Transverse colon (tissue), 4 donors: Measurements from ENCODE around the gene ALK. TPM values are rescaled to one million over a fixed set of nuclear protein-coding genes. Genes with fewer than 3 reads are reported as not detected.

Experiments used
- DNase-seq: peaks from one replicate; pipeline ENCODE4 v3.0.0-alpha.2; 2019
- H3K27ac ChIP-seq, 4 donors: fragments of 200-600 bp; sonication (generic); 2 replicates each; pipeline ENCODE4 v1.5.1; 2016 to 2018; ENCODE audit warnings: inconsistent platforms in 4 of 4
- H3K27me3 ChIP-seq: fragments of 200-600 bp; sonication (generic); 2 replicates; pipeline ENCODE4 v1.5.1; 2017; ENCODE audit warnings: inconsistent platforms
- H3K36me3 ChIP-seq, 4 donors: fragments of 200-600 bp; sonication (generic); 2 replicates each; pipeline ENCODE4 v1.5.1; 2017 to 2019; ENCODE audit warnings: inconsistent platforms in 4 of 4
- H3K4me1 ChIP-seq, 4 donors: fragments of 200-600 bp; sonication (generic); 2 replicates each; pipeline ENCODE4 v1.5.1; 2017 to 2020; ENCODE audit warnings: inconsistent platforms in 4 of 4
- H3K4me3 ChIP-seq, 4 donors: fragments of 200-600 bp; sonication (generic); 1 replicate in 1 of 4; 2 replicates in 3 of 4; pipeline versions ENCODE4 v1.5.1 to v1.6.1; 2017 to 2019; ENCODE audit warnings: inconsistent platforms in 4 of 4
- H3K9me3 ChIP-seq, 2 donors: fragments of 200-600 bp; sonication (generic); 2 replicates each; pipeline ENCODE4 v1.5.1; 2017 to 2019; ENCODE audit warnings: inconsistent platforms in 2 of 2
- CTCF ChIP-seq, 5 experiments: fragments of 200-600 bp in 3 of 5; fragments of 450-650 bp in 2 of 5; sonication (generic) in 3 of 5; IDR thresholded peaks; 1 replicate in 2 of 5; 2 replicates in 3 of 5; pipeline ENCODE4 v1.5.1; 2016 to 2017; ENCODE audit warnings: antibody characterized with exemption in 5 of 5, inconsistent platforms in 3 of 5, mild to moderate bottlenecking in 2 of 5, moderate library complexity in 1 of 5
- EP300 ChIP-seq: sonication (generic); formaldehyde crosslinking; IDR thresholded peaks from one replicate; pipeline ENCODE4 v1.6.1; 2017; ENCODE audit warnings: antibody characterized with exemption, low read depth
- POLR2A ChIP-seq: fragments of 450-650 bp; IDR thresholded peaks from one replicate; pipeline ENCODE4 v1.6.1; 2016; ENCODE audit warnings: antibody characterized with exemption, mild to moderate bottlenecking, moderate library complexity
- POLR2AphosphoS5 ChIP-seq, 3 donors: sonication (generic); formaldehyde crosslinking; IDR thresholded peaks; one replicate each; pipeline ENCODE4 v1.6.1; 2016; ENCODE audit warnings: antibody characterized with exemption in 3 of 3
- WGBS, 2 donors: methylation state at CpG; one replicate each; pipeline ENCODE4 v1.1.5; 2018; ENCODE audit warnings: low coverage in 1 of 2; 5-methylcytosine and 5-hydroxymethylcytosine counted together
- in situ Hi-C, 4 donors: fragments of 200-750 bp; cut with MboI; loops; one replicate each; pipeline versions ENCODE4 v1.15.0 to v1.15.1; 2017; ENCODE audit warnings: low sequenced_read_pairs in 3 of 4, low pct_ligation_motif_present in 1 of 4, low pct_unique_long_range_greater_than_20kb in 1 of 4
- intact Hi-C: fragments of 100-400 bp; cut with DNase I; formaldehyde crosslinking; loops from one replicate; pipeline ENCODE4 v1.15.1; 2023; ENCODE audit warnings: low total_unique reads
- total RNA-seq, 4 donors: library from RNA; depleted of rRNA; stranded (reverse); fragments of >200 nt; gene quantifications; one replicate each; pipeline ENCODE4 v1.1.0, GENCODE V29; 2016

The ALK gene
- total RNA-seq, 4 donors from 2014 or later: 0.32 to 0.82 TPM; not detected in 2

- WGBS, 2 donors: 54 to 67% methylated on average over 1 of the region's 1 CpG
Measured at GRCh38 chr2:29616569-29616968, 304.8 kb downstream of the ALK start.

GRCh38 chr2:29615841-29616240 lies 305.5 kb downstream of the ALK start:
- Histone ChIP-seq H3K4me1 (no peaks in the 10 kb centered on the region), H3K9me3 (no peaks in the 10 kb centered on the region), H3K36me3 (no peaks in the 10 kb centered on the region), H3K27me3 (no peaks in the 10 kb centered on the region), H3K27ac (no peak overlapping the region), H3K4me3 (no peak overlapping the region)
- intact Hi-C loops: no loop called here
- in situ Hi-C loops: no loop called here
- DNase-seq: no peak
- WGBS, 2 donors: 76% methylated on average over 6 of the region's 6 CpGs; no CpG with 5 or more reads in 1 of the 2 donors
- no peak for TF ChIP-seq EP300
- TF ChIP-seq CTCF (IDR thresholded peaks at IDR 0.05): no peak
- TF ChIP-seq POLR2A: no peak
- TF ChIP-seq POLR2AphosphoS5 (IDR thresholded peaks at IDR 0.05): no peak

More at GRCh38 chr2:29616569-29616968, 304.8 kb downstream of the ALK start:
- Histone ChIP-seq H3K4me1 (no peaks in the 10 kb centered on the region), H3K4me3 (no peak overlapping the region), H3K36me3 (no peaks in the 10 kb centered on the region), H3K27me3 (no peaks in the 10 kb centered on the region), H3K9me3 (no peaks in the 10 kb centered on the region), H3K27ac (no peak overlapping the region)
- no peak for DNase-seq
- TF ChIP-seq CTCF (IDR thresholded peaks at IDR 0.05): no peak
- TF ChIP-seq POLR2A: no peak
- no peak for TF ChIP-seq EP300
- no peak for TF ChIP-seq POLR2AphosphoS5 (IDR thresholded peaks at IDR 0.05)
- intact Hi-C loops: no loop called here
- in situ Hi-C loops: no loop called here

- no peaks in the 10 kb centered on the region for H3K4me1 ChIP-seq
Measured at GRCh38 chr2:29615183-29615582, 306.2 kb downstream of the ALK start.

GRCh38 chr2:29614295-29614830 lies 307.0 kb downstream of the ALK start:
- Histone ChIP-seq H3K9me3 (no peaks in the 10 kb centered on the region), H3K27ac (no peak overlapping the region), H3K4me3 (no peak overlapping the region), H3K4me1 (no peaks in the 10 kb centered on the region), H3K36me3 (no peaks in the 10 kb centered on the region), H3K27me3 (no peaks in the 10 kb centered on the region)
- DNase-seq: no peak
- intact Hi-C loops: no loop called here
- no peak for TF ChIP-seq POLR2A
- no peak for TF ChIP-seq POLR2AphosphoS5 (IDR thresholded peaks at IDR 0.05)
- TF ChIP-seq CTCF (IDR thresholded peaks at IDR 0.05): no peak
- no peak for TF ChIP-seq EP300
- in situ Hi-C loops: no loop called here
- 82 to 100% methylated on average over 1 to 6 of the region's 6 CpGs for WGBS, 2 donors

More at GRCh38 chr2:29615183-29615582, 306.2 kb downstream of the ALK start:
- DNase-seq: no peak
- no peak overlapping the region for H3K4me3 ChIP-seq
- in situ Hi-C loops (no loop called here), intact Hi-C loops (no loop called here)
- H3K27me3 ChIP-seq: no peaks in the 10 kb centered on the region
- H3K9me3 ChIP-seq: no peaks in the 10 kb centered on the region
- no peaks in the 10 kb centered on the region for H3K36me3 ChIP-seq
- no peak overlapping the region for H3K27ac ChIP-seq
- WGBS, 2 donors: 76 to 83% methylated on average over 5 of the region's 5 CpGs
- TF ChIP-seq POLR2AphosphoS5 (IDR thresholded peaks at IDR 0.05) (no peak), CTCF (IDR thresholded peaks at IDR 0.05) (no peak), EP300 (no peak), POLR2A (no peak)
